ENCODE measurements around the gene SEPTIN12. TPM values are rescaled to one million over a fixed set of nuclear protein-coding genes. Genes with fewer than 3 reads are reported as not detected.

The SEPTIN12 gene
- total and polyA plus RNA-seq, 2 experiments from 2014 or later: not detected

DNA sequence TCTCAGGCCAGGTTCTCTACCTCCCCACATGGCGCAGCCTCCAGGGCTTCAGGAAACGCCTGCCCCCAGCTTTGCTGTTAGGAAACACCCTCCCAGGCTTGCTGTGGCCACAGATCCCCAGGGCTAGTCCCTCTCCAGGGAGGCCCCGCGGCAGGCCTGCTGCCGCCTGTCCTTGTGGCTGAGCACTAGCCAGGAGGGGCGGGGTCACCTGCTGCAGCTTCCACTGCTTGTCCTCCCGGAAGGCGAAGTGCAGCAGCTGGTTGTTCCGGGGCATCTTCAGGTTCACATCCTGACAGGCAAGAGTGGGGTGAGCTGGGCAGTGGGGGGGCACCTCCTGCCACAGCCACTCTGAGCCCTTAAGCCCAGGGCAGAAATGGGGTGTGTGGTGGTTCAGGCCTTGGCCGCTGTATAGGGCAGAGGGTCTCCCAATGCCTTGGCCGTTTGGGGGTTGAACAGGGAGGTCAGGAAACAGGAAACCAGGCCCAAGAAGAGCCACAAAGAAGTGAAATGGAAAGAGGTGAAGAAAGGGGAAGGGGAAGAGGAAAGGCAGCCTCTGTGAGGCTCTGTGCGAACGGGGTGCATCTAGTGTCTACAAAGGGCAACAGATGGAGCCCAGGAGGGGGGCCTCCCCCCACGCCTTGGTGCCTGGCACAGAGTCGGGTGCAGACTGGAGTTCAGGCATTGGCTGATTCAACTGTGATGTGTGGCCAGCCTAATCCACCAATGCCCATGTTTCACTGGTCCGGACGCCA is 12.3 kb upstream of the SEPTIN12 start:
- Histone ChIP-seq H3K79me2 (replicated peaks; ENCODE audit: insufficient read depth) (no peaks in the 10 kb centered on the region), H3K4me3 (peak overlapping the region; percentile 57; the same call in 1 of the 2 replicates), H3K27ac (ENCODE audit: low read depth) (no peak overlapping the region), H3K4me1 (ENCODE audit: insufficient read depth) (peaks cover 28% of the 10 kb centered on the region; the same call in 1 of the 2 replicates), H3K27me3 (ENCODE audit: insufficient read depth) (no peaks in the 10 kb centered on the region), H2AFZ (no peak overlapping the region), H3K4me2 (peak overlapping the region; percentile 81), H3K36me3 (ENCODE audit: insufficient read depth) (peaks cover 3% of the 10 kb centered on the region; the same call in 1 of the 2 replicates), H3K9me2 (ENCODE audit: insufficient read depth) (no peaks in the 10 kb centered on the region), H4K20me1 (replicated peaks; ENCODE audit: insufficient read depth) (no peaks in the 10 kb centered on the region), H3F3A (replicated peaks; ENCODE audit: low read depth) (peaks cover 16% of the 10 kb centered on the region; the same call in 1 of the 2 replicates)
- H3K9me3 Mint-ChIP-seq: no peaks in the 10 kb centered on the region
- peaks cover 12% of the 10 kb centered on the region for H3K27me3 Mint-ChIP-seq (ENCODE audit: insufficient read depth, low read depth, poor library complexity)
- H3K27ac Mint-ChIP-seq: no peak overlapping the region
- H3K36me3 Mint-ChIP-seq (ENCODE audit: low read depth): peaks cover 16% of the 10 kb centered on the region
- no peak for ATAC-seq
- DNase-seq (ENCODE audit: low spot score): no peak
- H3K4me3 Mint-ChIP-seq: peak overlapping the region; percentile 78
- TF ChIP-seq JUNB (IDR thresholded peaks at IDR 0.05; ENCODE audit: unreplicated experiment) (no peak), ZNF331 (CRISPR knock-in tag; IDR thresholded peaks at IDR 0.05; ENCODE audit: low read depth) (no peak), ZNF462 (CRISPR knock-in tag; IDR thresholded peaks at IDR 0.05) (no peak), EZH2 (IDR thresholded peaks at IDR 0.05; ENCODE audit: low read depth, unreplicated experiment) (no peak), ETS1 (IDR thresholded peaks at IDR 0.05) (no peak), STAT1 (IDR thresholded peaks at IDR 0.05; ENCODE audit: unreplicated experiment) (no peak), EZH2phosphoT487 (IDR thresholded peaks at IDR 0.05; ENCODE audit: unreplicated experiment) (no peak)
- TF ChIP-seq, protein P1, sequence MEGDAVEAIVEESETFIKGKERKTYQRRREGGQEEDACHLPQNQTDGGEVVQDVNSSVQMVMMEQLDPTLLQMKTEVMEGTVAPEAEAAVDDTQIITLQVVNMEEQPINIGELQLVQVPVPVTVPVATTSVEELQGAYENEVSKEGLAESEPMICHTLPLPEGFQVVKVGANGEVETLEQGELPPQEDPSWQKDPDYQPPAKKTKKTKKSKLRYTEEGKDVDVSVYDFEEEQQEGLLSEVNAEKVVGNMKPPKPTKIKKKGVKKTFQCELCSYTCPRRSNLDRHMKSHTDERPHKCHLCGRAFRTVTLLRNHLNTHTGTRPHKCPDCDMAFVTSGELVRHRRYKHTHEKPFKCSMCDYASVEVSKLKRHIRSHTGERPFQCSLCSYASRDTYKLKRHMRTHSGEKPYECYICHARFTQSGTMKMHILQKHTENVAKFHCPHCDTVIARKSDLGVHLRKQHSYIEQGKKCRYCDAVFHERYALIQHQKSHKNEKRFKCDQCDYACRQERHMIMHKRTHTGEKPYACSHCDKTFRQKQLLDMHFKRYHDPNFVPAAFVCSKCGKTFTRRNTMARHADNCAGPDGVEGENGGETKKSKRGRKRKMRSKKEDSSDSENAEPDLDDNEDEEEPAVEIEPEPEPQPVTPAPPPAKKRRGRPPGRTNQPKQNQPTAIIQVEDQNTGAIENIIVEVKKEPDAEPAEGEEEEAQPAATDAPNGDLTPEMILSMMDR (conservative IDR thresholded peaks at IDR 0.05; ENCODE audit: low read depth in 2 of 2): no peak
- peaks cover 26% of the 10 kb centered on the region for H3K4me1 Mint-ChIP-seq
